HEK293 (cell line): ENCODE measurements around the gene ZNF585A.
A peak's percentile ranks its signal among the peaks of the same experiment; 100 is the strongest.

ENCODE experiments used
- GLI2 ChIP-seq: fragments of 450-650 bp; formaldehyde crosslinking; IDR thresholded peaks from 2 replicates; pipeline ENCODE4; 2017; ENCODE audit warnings: missing biosample characterization, missing genetic modification characterization, low read depth, borderline replicate concordance
- ZFP37 ChIP-seq: fragments of 450-650 bp; formaldehyde crosslinking; IDR thresholded peaks from 2 replicates; pipeline ENCODE4 v1.5.1; 2016; ENCODE audit warnings: missing biosample characterization, missing genetic modification characterization
- ZNF660 ChIP-seq: fragments of 450-650 bp; IDR thresholded peaks from 2 replicates; pipeline ENCODE4 v1.5.1; 2018; ENCODE audit warnings: missing biosample characterization, mild to moderate bottlenecking, missing genetic modification characterization
- TF ChIP-seq, protein P1 (sequence below): fragments of 450-650 bp; formaldehyde crosslinking; IDR thresholded peaks from 2 replicates; pipeline ENCODE4 v1.5.1; 2016; ENCODE audit warnings: missing biosample characterization, missing genetic modification characterization
- TF ChIP-seq, protein P2 (sequence below): fragments of 450-650 bp; formaldehyde crosslinking; IDR thresholded peaks from 2 replicates; pipeline ENCODE4 v1.5.1; 2016; ENCODE audit warnings: missing biosample characterization, missing genetic modification characterization

DNA sequence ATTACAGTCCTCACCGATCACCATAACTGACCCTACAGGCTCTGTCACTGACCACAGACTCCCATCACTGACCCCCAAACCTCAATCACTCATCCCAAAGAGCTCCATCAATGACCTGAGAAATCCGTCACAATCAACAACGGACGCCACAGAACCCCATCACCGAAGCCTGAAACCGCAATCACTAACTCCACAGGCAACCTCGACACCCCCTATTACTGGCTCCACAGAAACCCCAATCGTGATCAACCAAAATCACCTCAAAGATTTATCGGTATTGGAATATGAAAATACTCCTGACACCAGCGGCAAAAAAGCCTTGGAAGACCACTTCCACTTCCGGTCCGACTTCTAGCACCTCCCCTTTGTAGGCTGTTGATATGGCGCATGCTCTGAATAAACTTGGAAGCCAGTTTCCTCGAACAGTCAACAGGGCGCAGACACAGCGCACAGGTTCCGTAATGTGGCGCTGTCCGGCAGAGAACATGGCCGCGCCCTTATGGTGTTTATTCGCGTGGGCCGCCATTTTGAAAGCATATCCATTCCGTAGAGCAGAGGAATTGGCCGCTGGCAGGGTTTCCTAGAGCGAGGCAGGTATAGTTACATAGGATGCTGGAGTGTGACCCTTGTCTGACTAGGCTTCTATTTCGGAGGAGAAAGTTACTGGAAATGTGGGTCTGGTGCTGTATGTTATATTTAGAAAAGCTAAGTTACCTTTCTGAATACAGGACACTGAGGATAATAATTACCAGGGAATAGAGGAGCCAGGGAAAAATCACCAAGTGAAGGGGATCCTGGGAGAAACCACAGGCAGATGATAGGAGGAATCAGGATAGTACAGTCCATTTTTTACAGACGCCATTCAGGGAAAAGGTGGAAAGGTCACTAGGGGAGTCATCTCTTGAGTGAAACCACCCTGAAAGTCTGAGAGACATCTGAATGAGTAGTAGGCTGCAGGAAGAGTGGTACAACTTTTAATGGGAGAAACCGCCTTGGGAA lies at the start of gene ZNF585A:
- TF ChIP-seq ZNF660 (tag by site-specific recombination), result peak; percentile 54
- TF ChIP-seq, protein P1, sequence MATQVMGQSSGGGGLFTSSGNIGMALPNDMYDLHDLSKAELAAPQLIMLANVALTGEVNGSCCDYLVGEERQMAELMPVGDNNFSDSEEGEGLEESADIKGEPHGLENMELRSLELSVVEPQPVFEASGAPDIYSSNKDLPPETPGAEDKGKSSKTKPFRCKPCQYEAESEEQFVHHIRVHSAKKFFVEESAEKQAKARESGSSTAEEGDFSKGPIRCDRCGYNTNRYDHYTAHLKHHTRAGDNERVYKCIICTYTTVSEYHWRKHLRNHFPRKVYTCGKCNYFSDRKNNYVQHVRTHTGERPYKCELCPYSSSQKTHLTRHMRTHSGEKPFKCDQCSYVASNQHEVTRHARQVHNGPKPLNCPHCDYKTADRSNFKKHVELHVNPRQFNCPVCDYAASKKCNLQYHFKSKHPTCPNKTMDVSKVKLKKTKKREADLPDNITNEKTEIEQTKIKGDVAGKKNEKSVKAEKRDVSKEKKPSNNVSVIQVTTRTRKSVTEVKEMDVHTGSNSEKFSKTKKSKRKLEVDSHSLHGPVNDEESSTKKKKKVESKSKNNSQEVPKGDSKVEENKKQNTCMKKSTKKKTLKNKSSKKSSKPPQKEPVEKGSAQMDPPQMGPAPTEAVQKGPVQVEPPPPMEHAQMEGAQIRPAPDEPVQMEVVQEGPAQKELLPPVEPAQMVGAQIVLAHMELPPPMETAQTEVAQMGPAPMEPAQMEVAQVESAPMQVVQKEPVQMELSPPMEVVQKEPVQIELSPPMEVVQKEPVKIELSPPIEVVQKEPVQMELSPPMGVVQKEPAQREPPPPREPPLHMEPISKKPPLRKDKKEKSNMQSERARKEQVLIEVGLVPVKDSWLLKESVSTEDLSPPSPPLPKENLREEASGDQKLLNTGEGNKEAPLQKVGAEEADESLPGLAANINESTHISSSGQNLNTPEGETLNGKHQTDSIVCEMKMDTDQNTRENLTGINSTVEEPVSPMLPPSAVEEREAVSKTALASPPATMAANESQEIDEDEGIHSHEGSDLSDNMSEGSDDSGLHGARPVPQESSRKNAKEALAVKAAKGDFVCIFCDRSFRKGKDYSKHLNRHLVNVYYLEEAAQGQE (tag by site-specific recombination), result peak; percentile 86
- TF ChIP-seq, protein P2, sequence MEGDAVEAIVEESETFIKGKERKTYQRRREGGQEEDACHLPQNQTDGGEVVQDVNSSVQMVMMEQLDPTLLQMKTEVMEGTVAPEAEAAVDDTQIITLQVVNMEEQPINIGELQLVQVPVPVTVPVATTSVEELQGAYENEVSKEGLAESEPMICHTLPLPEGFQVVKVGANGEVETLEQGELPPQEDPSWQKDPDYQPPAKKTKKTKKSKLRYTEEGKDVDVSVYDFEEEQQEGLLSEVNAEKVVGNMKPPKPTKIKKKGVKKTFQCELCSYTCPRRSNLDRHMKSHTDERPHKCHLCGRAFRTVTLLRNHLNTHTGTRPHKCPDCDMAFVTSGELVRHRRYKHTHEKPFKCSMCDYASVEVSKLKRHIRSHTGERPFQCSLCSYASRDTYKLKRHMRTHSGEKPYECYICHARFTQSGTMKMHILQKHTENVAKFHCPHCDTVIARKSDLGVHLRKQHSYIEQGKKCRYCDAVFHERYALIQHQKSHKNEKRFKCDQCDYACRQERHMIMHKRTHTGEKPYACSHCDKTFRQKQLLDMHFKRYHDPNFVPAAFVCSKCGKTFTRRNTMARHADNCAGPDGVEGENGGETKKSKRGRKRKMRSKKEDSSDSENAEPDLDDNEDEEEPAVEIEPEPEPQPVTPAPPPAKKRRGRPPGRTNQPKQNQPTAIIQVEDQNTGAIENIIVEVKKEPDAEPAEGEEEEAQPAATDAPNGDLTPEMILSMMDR (tag by site-specific recombination), result peak; percentile 92; the same call in 1 of the 2 replicates
- no peak for TF ChIP-seq GLI2 (tag by site-specific recombination)
- peak; percentile 88 for TF ChIP-seq ZFP37
